Uterus (tissue), 4 donors: ENCODE measurements around the gene SYNGAP1. TPM values are rescaled to one million over a fixed set of nuclear protein-coding genes. Genes with fewer than 3 reads are reported as not detected.

Experiments used
- DNase-seq, 2 donors: peaks; one replicate each; pipeline ENCODE4 v3.0.0-alpha.2; 2019 to 2020
- H3K27ac ChIP-seq, 2 donors: fragments of 200-600 bp; sonication (generic); 1 replicate in 1 of 2; 2 replicates in 1 of 2; pipeline ENCODE4 v1.5.1; 2016 to 2018
- H3K27me3 ChIP-seq, 2 donors: fragments of 200-600 bp; sonication (generic); one replicate each; pipeline ENCODE4 v1.5.1; 2018 to 2019; ENCODE audit warnings: control low read depth in 1 of 2
- H3K36me3 ChIP-seq, 2 donors: fragments of 200-600 bp; sonication (generic); one replicate each; pipeline ENCODE4 v1.5.1; 2019; ENCODE audit warnings: control low read depth in 1 of 2
- H3K4me1 ChIP-seq, 2 donors: fragments of 200-600 bp; sonication (generic); one replicate each; pipeline ENCODE4 v1.5.1; 2018 to 2019; ENCODE audit warnings: control low read depth in 1 of 2
- H3K4me3 ChIP-seq, 2 donors: fragments of 200-600 bp; sonication (generic); 1 replicate in 1 of 2; 2 replicates in 1 of 2; pipeline ENCODE4 v1.5.1; 2018 to 2019; ENCODE audit warnings: mild to moderate bottlenecking in 1 of 2
- H3K9me3 ChIP-seq, 2 donors: fragments of 200-600 bp; sonication (generic); one replicate each; pipeline ENCODE4 v1.5.1; 2019; ENCODE audit warnings: control low read depth in 1 of 2
- POLR2A ChIP-seq, 2 donors: fragments of 450-650 bp; IDR thresholded peaks; one replicate each; pipeline ENCODE4 v1.6.1; 2016; ENCODE audit warnings: antibody characterized with exemption in 2 of 2, mild to moderate bottlenecking in 1 of 2, moderate library complexity in 1 of 2
- intact Hi-C: fragments of 100-400 bp; cut with DNase I; formaldehyde crosslinking; loops from one replicate; pipeline ENCODE4 v1.15.1; 2023; ENCODE audit warnings: low total_unique reads
- total RNA-seq, 4 donors: library from RNA; depleted of rRNA in 3 of 4; stranded (reverse); fragments of >200 nt in 3 of 4; gene quantifications; one replicate each; pipeline versions ENCODE4 v1.1.0 to v1.2.4, GENCODE V29; 2014 to 2023
- TF ChIP-seq, protein P1 (sequence below), 4 experiments: fragments of 200-600 bp in 2 of 4; fragments of 450-650 bp in 2 of 4; sonication (generic) in 2 of 4; IDR thresholded peaks; one replicate each; pipeline ENCODE4 v1.5.1; 2016 to 2019; ENCODE audit warnings: antibody characterized with exemption in 4 of 4, mild to moderate bottlenecking in 2 of 4, moderate library complexity in 1 of 4
- donor health status: DM: yes; HTN: yes; CAD: no.

SYNGAP1 gene
- total RNA-seq, 4 donors from 2014 or later = 11.5 to 67.6 (median 14.4) TPM

DNA sequence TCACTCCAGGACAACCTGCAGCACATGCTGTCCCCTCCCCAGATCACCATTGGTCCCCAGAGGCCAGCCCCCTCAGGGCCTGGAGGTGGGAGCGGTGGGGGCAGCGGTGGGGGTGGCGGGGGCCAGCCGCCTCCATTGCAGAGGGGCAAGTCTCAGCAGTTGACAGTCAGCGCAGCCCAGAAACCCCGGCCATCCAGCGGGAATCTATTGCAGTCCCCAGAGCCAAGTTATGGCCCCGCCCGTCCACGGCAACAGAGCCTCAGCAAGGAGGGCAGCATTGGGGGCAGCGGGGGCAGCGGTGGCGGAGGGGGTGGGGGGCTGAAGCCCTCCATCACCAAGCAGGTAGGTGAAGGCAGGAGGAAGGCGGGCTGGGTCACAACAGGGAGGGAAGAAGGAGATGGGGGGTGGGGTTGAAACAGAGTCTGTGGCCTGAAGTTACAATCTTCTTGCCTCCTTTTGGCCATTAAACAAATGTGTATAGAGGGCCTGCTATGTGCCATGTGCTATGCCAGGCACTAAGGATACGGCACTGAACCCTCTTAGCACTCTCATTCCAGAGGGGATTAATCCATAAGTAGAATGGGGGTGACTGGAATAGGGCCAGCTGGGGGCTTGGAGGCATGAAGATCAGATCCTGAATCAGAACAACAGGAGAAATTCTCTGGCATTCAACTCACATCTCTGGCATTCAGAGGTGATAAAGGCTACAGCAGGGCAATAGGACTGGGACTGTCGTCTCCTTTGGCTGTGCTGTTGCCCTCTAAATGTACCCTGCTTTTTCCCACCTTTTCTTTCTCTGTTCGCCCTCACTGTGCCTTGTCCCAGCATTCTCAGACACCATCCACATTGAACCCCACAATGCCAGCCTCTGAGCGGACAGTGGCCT, 24.0 kb downstream of the SYNGAP1 start:
- Histone ChIP-seq H3K4me1 (no peaks in the 10 kb centered on the region), H3K27me3 (no peaks in the 10 kb centered on the region), H3K4me3 (no peak overlapping the region), H3K9me3 (no peaks in the 10 kb centered on the region), H3K36me3 (no peaks in the 10 kb centered on the region), H3K27ac (no peak overlapping the region)
- intact Hi-C loops = no loop called here
- TF ChIP-seq, protein P1, sequence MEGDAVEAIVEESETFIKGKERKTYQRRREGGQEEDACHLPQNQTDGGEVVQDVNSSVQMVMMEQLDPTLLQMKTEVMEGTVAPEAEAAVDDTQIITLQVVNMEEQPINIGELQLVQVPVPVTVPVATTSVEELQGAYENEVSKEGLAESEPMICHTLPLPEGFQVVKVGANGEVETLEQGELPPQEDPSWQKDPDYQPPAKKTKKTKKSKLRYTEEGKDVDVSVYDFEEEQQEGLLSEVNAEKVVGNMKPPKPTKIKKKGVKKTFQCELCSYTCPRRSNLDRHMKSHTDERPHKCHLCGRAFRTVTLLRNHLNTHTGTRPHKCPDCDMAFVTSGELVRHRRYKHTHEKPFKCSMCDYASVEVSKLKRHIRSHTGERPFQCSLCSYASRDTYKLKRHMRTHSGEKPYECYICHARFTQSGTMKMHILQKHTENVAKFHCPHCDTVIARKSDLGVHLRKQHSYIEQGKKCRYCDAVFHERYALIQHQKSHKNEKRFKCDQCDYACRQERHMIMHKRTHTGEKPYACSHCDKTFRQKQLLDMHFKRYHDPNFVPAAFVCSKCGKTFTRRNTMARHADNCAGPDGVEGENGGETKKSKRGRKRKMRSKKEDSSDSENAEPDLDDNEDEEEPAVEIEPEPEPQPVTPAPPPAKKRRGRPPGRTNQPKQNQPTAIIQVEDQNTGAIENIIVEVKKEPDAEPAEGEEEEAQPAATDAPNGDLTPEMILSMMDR (IDR thresholded peaks at IDR 0.05) = no peak
- TF ChIP-seq POLR2A (IDR thresholded peaks at IDR 0.05) = no peak
- no peak for DNase-seq

DNA sequence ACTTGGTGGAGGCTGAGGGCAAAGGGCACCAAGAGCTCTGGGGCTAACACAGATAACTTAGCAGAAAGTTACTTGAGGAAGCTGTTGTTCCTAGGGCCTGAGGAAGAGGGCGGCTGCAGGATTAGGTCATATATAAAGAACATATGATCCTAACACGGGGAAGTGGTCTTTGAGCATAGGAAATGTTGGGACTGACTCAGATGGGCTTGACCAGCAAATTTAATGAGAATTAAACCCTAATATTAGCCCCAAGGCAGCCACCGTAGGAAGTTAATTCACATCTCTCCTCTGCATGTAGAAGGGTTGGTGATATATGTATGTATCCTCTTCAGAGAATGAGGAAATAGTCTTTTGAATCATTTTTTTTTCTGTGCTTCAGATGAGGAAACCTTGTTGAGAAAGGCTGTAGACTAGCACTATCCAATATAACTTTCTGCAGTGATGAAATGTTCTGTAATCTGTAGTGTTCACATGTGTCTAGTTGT, 25.3 kb downstream of the SYNGAP1 start:
- no peak for DNase-seq
- Histone ChIP-seq H3K4me1 (no peaks in the 10 kb centered on the region), H3K36me3 (no peaks in the 10 kb centered on the region), H3K9me3 (no peaks in the 10 kb centered on the region), H3K27ac (no peak overlapping the region), H3K27me3 (no peaks in the 10 kb centered on the region), H3K4me3 (no peak overlapping the region)
- intact Hi-C loops = no loop called here
- no peak for TF ChIP-seq POLR2A (IDR thresholded peaks at IDR 0.05)
- TF ChIP-seq, protein P1 (IDR thresholded peaks at IDR 0.05) = no peak

DNA sequence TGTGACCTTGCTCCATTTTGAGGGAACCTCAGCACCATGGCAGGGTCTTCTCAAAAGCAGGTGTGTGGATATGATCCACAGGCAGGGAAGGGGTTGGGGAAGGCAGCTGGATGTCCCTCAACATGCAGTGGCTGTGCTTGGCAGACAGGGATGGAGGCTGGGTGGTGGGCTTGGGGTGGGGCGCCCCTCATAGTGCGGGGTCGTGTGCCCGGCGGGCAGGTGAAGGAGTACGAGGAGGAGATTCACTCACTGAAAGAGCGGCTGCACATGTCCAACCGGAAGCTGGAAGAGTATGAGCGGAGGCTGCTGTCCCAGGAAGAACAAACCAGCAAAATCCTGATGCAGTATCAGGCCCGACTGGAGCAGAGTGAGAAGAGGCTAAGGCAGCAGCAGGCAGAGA, 26.5 kb downstream of the SYNGAP1 start:
- Histone ChIP-seq H3K27me3 (no peaks in the 10 kb centered on the region), H3K4me1 (no peaks in the 10 kb centered on the region), H3K9me3 (no peaks in the 10 kb centered on the region), H3K27ac (no peak overlapping the region), H3K4me3 (no peak overlapping the region), H3K36me3 (no peaks in the 10 kb centered on the region)
- no peak for TF ChIP-seq POLR2A (IDR thresholded peaks at IDR 0.05)
- TF ChIP-seq, protein P1 (IDR thresholded peaks at IDR 0.05) = no peak
- DNase-seq = no peak
- intact Hi-C loops = no loop called here

DNA sequence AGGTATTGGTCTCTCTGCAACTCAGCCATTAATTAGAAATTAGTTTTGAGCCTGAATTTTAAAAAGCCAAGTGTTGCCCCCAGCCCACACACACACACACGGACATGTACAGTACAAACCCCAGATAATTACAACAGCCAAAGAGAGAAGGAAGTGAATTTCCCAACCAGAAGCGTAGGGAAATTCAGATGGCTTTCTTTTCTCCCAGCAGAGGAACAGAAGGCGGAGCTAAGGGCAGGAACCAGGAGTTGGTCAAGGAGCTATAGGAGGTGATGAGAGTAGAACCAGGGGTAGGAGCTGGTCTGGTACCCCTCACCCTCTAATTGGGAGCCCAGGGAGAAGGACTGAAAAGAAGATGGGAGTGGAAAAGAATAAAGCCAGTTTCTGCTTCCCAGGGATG, 30.6 kb downstream of the SYNGAP1 start:
- Histone ChIP-seq H3K36me3 (no peaks in the 10 kb centered on the region), H3K4me3 (no peak overlapping the region), H3K9me3 (no peaks in the 10 kb centered on the region), H3K27ac (no peak overlapping the region), H3K4me1 (peaks cover 0 to 6% of the 10 kb centered on the region in 2 donors), H3K27me3 (no peaks in the 10 kb centered on the region)
- DNase-seq = no peak
- intact Hi-C loops = no loop called here
- TF ChIP-seq POLR2A (IDR thresholded peaks at IDR 0.05) = no peak

DNA sequence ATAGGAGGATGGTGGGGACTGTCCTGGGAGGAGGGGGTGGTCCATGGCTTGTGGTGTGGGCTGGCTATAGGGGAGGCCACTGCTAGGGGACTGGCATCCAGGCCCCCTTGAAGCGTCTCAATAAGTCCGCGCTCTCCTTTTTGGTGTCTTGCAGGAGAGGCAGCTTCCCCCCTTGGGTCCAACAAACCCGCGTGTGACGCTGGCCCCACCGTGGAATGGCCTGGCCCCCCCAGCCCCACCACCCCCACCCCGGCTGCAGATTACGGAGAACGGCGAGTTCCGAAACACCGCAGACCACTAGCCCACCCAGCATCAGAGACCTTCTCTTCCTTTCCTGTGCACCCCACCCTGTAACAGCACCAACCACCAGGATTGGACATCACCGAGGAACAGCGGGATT, 31.7 kb downstream of the SYNGAP1 start:
- Histone ChIP-seq H3K9me3 (no peaks in the 10 kb centered on the region), H3K36me3 (no peaks in the 10 kb centered on the region), H3K4me3 (no peak overlapping the region), H3K27me3 (no peaks in the 10 kb centered on the region), H3K4me1 (peaks cover 0 to 6% of the 10 kb centered on the region in 2 donors), H3K27ac (no peak overlapping the region)
- intact Hi-C loops = no loop called here
- no peak for DNase-seq
- TF ChIP-seq POLR2A (IDR thresholded peaks at IDR 0.05) = no peak
- TF ChIP-seq, protein P1 (IDR thresholded peaks at IDR 0.05) = no peak
